Upper lobe of left lung (tissue), 4 donors: ENCODE measurements around the gene UBE2L6.

Experiments used
- EP300 ChIP-seq, 4 donors: sonication (generic); formaldehyde crosslinking; IDR thresholded peaks; one replicate each; pipeline ENCODE4 v1.5.1; 2017; ENCODE audit warnings: antibody characterized with exemption in 4 of 4, control low read depth in 2 of 4
- POLR2A ChIP-seq, 4 donors: fragments of 450-650 bp; IDR thresholded peaks; one replicate each; pipeline ENCODE4 v1.5.1; 2016 to 2017; ENCODE audit warnings: antibody characterized with exemption in 4 of 4, mild to moderate bottlenecking in 2 of 4
- TF ChIP-seq, protein P1 (sequence below), 6 experiments: fragments of 450-650 bp in 4 of 6; fragments of 200-600 bp in 2 of 6; sonication (generic) in 2 of 6; IDR thresholded peaks; one replicate each; pipeline ENCODE4 v1.5.1; 2016 to 2019; ENCODE audit warnings: antibody characterized with exemption in 6 of 6

DNA sequence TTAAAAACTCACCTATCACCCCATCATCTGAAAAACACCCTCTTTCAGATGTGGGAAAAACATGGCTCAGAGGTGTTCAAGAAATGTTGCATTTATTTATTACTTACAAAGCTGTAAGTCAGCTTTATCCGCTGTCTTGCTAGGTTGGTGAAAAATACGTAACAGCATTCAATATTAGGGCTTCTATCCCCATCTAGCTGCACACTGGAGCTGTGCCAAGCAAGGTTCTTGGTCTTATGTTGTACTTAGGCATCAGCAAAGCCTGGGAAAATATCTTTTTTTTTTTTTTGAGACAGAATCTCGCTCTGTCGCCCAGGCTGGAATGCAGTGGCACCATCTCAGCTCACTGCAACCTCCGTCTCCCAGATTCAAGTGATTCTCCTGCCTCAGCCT lies 37.6 kb upstream of the UBE2L6 start:
- TF ChIP-seq, protein P1, sequence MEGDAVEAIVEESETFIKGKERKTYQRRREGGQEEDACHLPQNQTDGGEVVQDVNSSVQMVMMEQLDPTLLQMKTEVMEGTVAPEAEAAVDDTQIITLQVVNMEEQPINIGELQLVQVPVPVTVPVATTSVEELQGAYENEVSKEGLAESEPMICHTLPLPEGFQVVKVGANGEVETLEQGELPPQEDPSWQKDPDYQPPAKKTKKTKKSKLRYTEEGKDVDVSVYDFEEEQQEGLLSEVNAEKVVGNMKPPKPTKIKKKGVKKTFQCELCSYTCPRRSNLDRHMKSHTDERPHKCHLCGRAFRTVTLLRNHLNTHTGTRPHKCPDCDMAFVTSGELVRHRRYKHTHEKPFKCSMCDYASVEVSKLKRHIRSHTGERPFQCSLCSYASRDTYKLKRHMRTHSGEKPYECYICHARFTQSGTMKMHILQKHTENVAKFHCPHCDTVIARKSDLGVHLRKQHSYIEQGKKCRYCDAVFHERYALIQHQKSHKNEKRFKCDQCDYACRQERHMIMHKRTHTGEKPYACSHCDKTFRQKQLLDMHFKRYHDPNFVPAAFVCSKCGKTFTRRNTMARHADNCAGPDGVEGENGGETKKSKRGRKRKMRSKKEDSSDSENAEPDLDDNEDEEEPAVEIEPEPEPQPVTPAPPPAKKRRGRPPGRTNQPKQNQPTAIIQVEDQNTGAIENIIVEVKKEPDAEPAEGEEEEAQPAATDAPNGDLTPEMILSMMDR (IDR thresholded peaks at IDR 0.05), result no peak
- no peak for TF ChIP-seq EP300 (IDR thresholded peaks at IDR 0.05)
- TF ChIP-seq POLR2A (IDR thresholded peaks at IDR 0.05), result no peak
